ENCODE results near the gene TOP1. TPM values are rescaled to one million over a fixed set of nuclear protein-coding genes. Genes with fewer than 3 reads are reported as not detected.

TOP1 gene
- total and polyA plus RNA-seq, 12 donors: 19.6 to 96.6 (median 27.3) TPM

DNA sequence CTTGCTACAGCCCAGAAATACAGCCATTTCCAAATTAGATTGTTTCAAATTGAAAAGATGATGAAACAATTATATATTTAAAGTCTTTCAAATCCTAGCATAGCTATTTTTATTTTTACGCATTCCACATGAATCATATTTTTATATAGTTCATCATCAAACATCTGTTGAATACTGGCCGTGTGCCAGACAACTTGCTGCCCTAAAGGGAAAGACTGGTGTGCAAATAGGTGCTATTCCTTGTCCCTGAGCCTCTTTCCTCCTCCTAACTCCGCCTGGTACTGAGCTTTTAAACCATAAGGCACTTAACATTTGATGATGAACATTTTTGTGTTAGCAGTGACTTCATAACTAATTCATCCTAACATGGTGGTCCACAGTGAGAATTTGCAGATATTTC lies 90.0 kb downstream of the TOP1 start:
- no peaks in the 10 kb centered on the region for H3K9me3 ChIP-seq (replicated peaks in 1 of 3)
- H3K36me3 ChIP-seq (replicated peaks in 1 of 2): peaks cover 0 to 98% of the 10 kb centered on the region in 2 donors
- no peak overlapping the region for H3K27ac ChIP-seq
- TF ChIP-seq CTCF (IDR thresholded peaks at IDR 0.05) (no peak), POLR2A (IDR thresholded peaks at IDR 0.05) (no peak)
- WGBS, 4 donors: 70 to 74% (median 73%) methylated on average over 3 of the region's 3 CpGs
- no peak overlapping the region for H3K4me3 ChIP-seq
- DNase-seq: no peak
- H3K27me3 ChIP-seq: no peaks in the 10 kb centered on the region
- no peaks in the 10 kb centered on the region for H3K4me1 ChIP-seq (replicated peaks in 1 of 2)
- intact Hi-C loops (cut with DNase I): no loop called here

DNA sequence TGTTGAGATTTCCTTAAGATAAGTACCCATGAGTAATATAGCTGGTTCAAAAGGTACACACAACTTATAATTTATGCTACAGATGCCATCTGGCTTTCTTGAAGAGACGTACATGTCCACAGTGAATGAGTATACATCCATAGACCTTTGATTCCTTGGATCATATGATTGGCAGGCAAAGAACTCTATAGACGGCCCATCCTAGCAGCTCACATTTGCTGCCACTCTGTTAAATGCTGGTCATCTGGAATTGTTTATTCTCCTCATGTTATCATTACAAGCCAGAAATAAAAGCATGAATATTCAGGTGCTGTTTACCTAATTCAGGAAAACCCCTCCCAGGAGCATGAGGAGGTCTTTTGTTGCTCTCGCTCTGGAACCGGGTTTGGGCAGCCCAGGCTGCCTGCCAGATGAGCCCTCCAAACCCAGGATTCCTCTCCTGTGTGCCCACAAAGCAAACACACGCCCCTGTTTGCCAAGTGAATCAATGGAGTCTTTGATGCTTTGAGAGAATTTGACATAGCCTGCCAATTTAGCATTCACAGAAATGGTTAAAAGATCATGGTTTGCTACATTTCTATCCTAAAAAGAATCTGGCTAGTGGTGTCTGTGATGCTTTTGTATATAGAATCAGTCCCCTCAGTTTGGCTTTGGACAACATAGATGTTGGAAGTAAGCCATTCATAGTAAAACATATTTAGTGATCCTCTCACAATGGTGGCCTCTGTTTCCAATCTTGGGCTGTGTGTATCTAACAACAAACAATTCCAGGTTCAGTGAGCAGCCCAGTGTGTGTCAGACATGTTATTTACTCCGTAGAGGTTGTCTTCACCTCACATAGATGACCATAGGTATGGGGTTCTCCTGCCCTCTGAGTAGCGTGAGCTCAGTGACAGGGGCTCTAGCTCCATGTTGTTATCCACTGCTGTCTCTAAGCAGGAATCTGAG lies 91.3 kb downstream of the TOP1 start:
- DNase-seq: no peak
- intact Hi-C loops (cut with DNase I): no loop called here
- Histone ChIP-seq H3K9me3 (replicated peaks in 1 of 3) (no peaks in the 10 kb centered on the region), H3K27me3 (no peaks in the 10 kb centered on the region), H3K4me3 (no peak overlapping the region), H3K36me3 (replicated peaks in 1 of 2) (peaks cover 0 to 94% of the 10 kb centered on the region in 2 donors), H3K4me1 (replicated peaks in 1 of 2) (no peaks in the 10 kb centered on the region), H3K27ac (no peak overlapping the region)
- 88 to 95% (median 92%) methylated on average over 7 of the region's 7 CpGs for WGBS, 4 donors
- no peak for TF ChIP-seq POLR2A (IDR thresholded peaks at IDR 0.05)
- no peak for TF ChIP-seq CTCF (IDR thresholded peaks at IDR 0.05)

DNA sequence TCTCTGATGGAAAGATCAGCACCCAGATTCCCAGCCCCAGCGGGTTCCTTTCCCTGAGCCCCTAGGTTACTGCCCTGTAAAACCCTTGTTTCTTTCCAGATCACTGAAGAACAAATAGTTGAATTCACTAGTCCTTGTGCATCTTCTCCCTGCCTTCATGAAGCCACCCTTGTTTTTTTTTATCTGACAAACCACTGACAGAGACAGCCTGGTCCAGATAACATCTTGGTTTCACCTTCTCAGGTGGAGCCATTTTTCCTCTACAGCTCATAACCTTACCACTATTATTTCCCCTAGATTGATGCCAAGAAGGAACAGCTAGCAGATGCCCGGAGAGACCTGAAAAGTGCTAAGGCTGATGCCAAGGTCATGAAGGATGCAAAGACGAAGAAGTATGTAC lies 92.8 kb downstream of the TOP1 start:
- intact Hi-C loops (cut with DNase I): no loop called here
- H3K27me3 ChIP-seq: no peaks in the 10 kb centered on the region
- no peak for DNase-seq
- H3K36me3 ChIP-seq (replicated peaks in 1 of 2): peaks cover 0 to 90% of the 10 kb centered on the region in 2 donors
- H3K27ac ChIP-seq: no peak overlapping the region
- 87 to 93% (median 89%) methylated on average over 3 of the region's 3 CpGs for WGBS, 4 donors
- H3K4me1 ChIP-seq (replicated peaks in 1 of 2): no peaks in the 10 kb centered on the region
- no peak overlapping the region for H3K4me3 ChIP-seq
- no peaks in the 10 kb centered on the region for H3K9me3 ChIP-seq (replicated peaks in 1 of 3)
- TF ChIP-seq CTCF (IDR thresholded peaks at IDR 0.05) (no peak), POLR2A (IDR thresholded peaks at IDR 0.05) (no peak)

- Histone ChIP-seq H3K36me3 (replicated peaks in 1 of 2) (peaks cover 0 to 73% of the 10 kb centered on the region in 2 donors), H3K27ac (no peak overlapping the region)
- WGBS, 4 donors: 93 to 96% (median 95%) methylated on average over 6 of the region's 6 CpGs
Measured at GRCh38 chr20:41123631-41124030, 95.0 kb downstream of the TOP1 start.

More at GRCh38 chr20:41123631-41124030, 95.0 kb downstream of the TOP1 start:
- H3K4me1 ChIP-seq (replicated peaks in 1 of 2): no peaks in the 10 kb centered on the region
- H3K9me3 ChIP-seq (replicated peaks in 1 of 3): no peaks in the 10 kb centered on the region
- H3K4me3 ChIP-seq: no peak overlapping the region
- intact Hi-C loops (cut with DNase I): no loop called here
- TF ChIP-seq POLR2A (IDR thresholded peaks at IDR 0.05): no peak
- TF ChIP-seq CTCF (IDR thresholded peaks at IDR 0.05): no peak
- no peaks in the 10 kb centered on the region for H3K27me3 ChIP-seq
- no peak for DNase-seq
